Vagina (tissue), 2 donors: ENCODE data around the gene SHROOM2. TPM values are rescaled to one million over a fixed set of nuclear protein-coding genes. Genes with fewer than 3 reads are reported as not detected.

Experiments used
- DNase-seq, 2 donors: peaks; one replicate each; pipeline ENCODE4 v3.0.0-alpha.2; 2017; ENCODE audit errors: extremely low spot score in 2 of 2
- H3K27ac ChIP-seq: fragments of 200-600 bp; sonication (generic); one replicate; pipeline ENCODE4 v1.5.1; 2019
- H3K27me3 ChIP-seq: fragments of 200-600 bp; sonication (generic); one replicate; pipeline ENCODE4 v1.5.1; 2019
- H3K36me3 ChIP-seq, 2 donors: fragments of 200-600 bp; sonication (generic); one replicate each; pipeline ENCODE4 v1.5.1; 2017 to 2019
- H3K4me1 ChIP-seq: fragments of 200-600 bp; sonication (generic); one replicate; pipeline ENCODE4 v1.5.1; 2019
- H3K4me3 ChIP-seq, 2 donors: fragments of 200-600 bp; sonication (generic); 1 replicate in 1 of 2; 2 replicates in 1 of 2; pipeline ENCODE4 v1.5.1; 2016 to 2019
- H3K9me3 ChIP-seq: fragments of 200-600 bp; sonication (generic); one replicate; pipeline ENCODE4 v1.5.1; 2019
- POLR2A ChIP-seq, 2 donors: fragments of 450-650 bp; IDR thresholded peaks; one replicate each; pipeline ENCODE4 v1.6.1; 2017; ENCODE audit warnings: antibody characterized with exemption in 2 of 2, mild to moderate bottlenecking in 2 of 2, moderate library complexity in 2 of 2
- POLR2AphosphoS5 ChIP-seq, 2 donors: sonication (generic); formaldehyde crosslinking; IDR thresholded peaks; one replicate each; pipeline ENCODE4 v1.9.0; 2017; ENCODE audit warnings: antibody characterized with exemption in 2 of 2, mild to moderate bottlenecking in 2 of 2, low read depth in 1 of 2; ENCODE audit not compliant: insufficient read depth in 1 of 2
- intact Hi-C: fragments of 100-400 bp; cut with DNase I; formaldehyde crosslinking; loops from one replicate; pipeline ENCODE4 v1.15.1; 2023
- total RNA-seq: library from RNA; depleted of rRNA; stranded (reverse); fragments of >200 nt; gene quantifications from one replicate; pipeline ENCODE4 v1.2.3, GENCODE V29; 2016
- TF ChIP-seq, protein P1 (sequence below), 3 experiments: fragments of 450-650 bp in 2 of 3; fragments of 200-600 bp in 1 of 3; sonication (generic) in 1 of 3; IDR thresholded peaks; one replicate each; pipeline ENCODE4 v1.5.1; 2017 to 2019; ENCODE audit warnings: antibody characterized with exemption in 3 of 3, mild to moderate bottlenecking in 2 of 3, moderate library complexity in 2 of 3

SHROOM2 gene
- total RNA-seq, 1 donor from 2014 or later, result 8.8 TPM

DNA sequence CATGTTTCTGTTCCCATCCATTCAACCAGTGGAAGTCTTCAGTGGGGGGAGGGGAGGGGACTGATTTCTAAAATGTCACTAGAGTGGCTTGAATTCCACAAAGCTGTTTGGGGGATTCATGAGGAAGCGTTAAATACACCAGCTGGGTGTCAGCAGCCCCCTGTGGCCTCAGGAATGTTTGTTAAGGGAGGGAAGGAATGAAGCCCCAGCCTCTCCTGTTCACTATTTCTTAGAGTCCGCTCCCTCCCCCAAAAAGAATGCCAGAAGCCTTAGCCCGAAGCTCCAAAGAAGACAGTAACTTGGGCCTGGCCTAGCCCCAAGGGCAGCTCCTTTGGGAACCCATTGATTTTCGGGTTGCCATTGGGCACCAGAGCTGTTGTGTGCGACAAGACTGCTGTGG lies 3.3 kb downstream of the SHROOM2 start:
- TF ChIP-seq, protein P1, sequence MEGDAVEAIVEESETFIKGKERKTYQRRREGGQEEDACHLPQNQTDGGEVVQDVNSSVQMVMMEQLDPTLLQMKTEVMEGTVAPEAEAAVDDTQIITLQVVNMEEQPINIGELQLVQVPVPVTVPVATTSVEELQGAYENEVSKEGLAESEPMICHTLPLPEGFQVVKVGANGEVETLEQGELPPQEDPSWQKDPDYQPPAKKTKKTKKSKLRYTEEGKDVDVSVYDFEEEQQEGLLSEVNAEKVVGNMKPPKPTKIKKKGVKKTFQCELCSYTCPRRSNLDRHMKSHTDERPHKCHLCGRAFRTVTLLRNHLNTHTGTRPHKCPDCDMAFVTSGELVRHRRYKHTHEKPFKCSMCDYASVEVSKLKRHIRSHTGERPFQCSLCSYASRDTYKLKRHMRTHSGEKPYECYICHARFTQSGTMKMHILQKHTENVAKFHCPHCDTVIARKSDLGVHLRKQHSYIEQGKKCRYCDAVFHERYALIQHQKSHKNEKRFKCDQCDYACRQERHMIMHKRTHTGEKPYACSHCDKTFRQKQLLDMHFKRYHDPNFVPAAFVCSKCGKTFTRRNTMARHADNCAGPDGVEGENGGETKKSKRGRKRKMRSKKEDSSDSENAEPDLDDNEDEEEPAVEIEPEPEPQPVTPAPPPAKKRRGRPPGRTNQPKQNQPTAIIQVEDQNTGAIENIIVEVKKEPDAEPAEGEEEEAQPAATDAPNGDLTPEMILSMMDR (IDR thresholded peaks at IDR 0.05), result no peak
- no peak for TF ChIP-seq POLR2AphosphoS5 (IDR thresholded peaks at IDR 0.05; ENCODE audit: insufficient read depth in 1 of 2, low read depth in 1 of 2)
- no peak for TF ChIP-seq POLR2A (IDR thresholded peaks at IDR 0.05)
- Histone ChIP-seq H3K36me3 (no peaks in the 10 kb centered on the region), H3K4me1 (no peaks in the 10 kb centered on the region), H3K27ac (no peak overlapping the region), H3K27me3 (no peaks in the 10 kb centered on the region), H3K4me3 (no peak overlapping the region), H3K9me3 (no peaks in the 10 kb centered on the region)
- intact Hi-C loops, result no loop called here
- DNase-seq, result no peak

DNA sequence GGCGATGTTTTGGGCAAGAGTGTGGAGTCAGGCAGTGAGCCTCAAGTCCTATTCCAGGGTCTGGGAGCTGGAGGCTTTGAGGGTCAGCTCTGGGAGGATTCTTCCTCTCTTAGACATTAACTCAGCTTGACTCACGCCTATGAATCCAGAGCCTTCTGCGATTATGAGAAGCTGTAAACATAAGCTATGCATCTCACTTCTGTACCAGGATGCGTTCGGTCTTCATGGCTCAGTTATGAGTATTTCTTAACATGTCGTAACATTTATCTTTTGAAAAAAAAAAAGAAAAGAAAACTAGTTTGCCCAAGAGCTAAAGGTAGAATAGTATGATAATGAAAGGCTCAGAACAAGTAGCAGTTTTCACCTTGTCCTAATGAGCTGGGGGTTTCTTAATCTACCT lies 4.6 kb downstream of the SHROOM2 start:
- intact Hi-C loops, result no loop called here
- TF ChIP-seq POLR2AphosphoS5 (IDR thresholded peaks at IDR 0.05; ENCODE audit: insufficient read depth in 1 of 2, low read depth in 1 of 2), result no peak
- Histone ChIP-seq H3K4me1 (no peaks in the 10 kb centered on the region), H3K9me3 (no peaks in the 10 kb centered on the region), H3K4me3 (no peak overlapping the region), H3K27me3 (no peaks in the 10 kb centered on the region), H3K27ac (no peak overlapping the region), H3K36me3 (no peaks in the 10 kb centered on the region)
- DNase-seq, result no peak

DNA sequence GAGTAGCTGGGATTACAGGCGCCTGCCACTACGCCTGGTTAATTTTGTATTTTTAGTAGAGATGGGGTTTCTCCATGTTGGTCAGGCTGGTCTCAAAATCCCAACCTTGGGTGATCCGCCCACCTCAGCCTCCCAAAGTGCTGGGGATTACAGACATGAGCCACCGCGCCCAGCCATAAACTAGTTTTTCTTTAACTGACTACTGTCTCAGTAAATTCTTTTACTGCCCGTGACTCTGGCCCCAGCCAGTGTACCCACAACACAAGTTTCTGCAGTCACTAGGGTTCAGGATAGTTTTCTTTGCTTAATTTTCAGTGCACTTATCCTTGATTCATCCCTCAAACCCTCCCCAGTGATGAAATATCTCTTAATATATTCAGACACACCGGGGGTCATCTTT lies 8.3 kb downstream of the SHROOM2 start:
- H3K4me1 ChIP-seq, result no peaks in the 10 kb centered on the region
- no peaks in the 10 kb centered on the region for H3K27me3 ChIP-seq
- no peak for DNase-seq
- intact Hi-C loops, result no loop called here
- no peaks in the 10 kb centered on the region for H3K36me3 ChIP-seq
- H3K9me3 ChIP-seq, result no peaks in the 10 kb centered on the region
- no peak overlapping the region for H3K27ac ChIP-seq
- H3K4me3 ChIP-seq, result no peak overlapping the region
- TF ChIP-seq POLR2A (IDR thresholded peaks at IDR 0.05) (no peak), POLR2AphosphoS5 (IDR thresholded peaks at IDR 0.05; ENCODE audit: insufficient read depth in 1 of 2, low read depth in 1 of 2) (no peak)
- TF ChIP-seq, protein P1 (IDR thresholded peaks at IDR 0.05), result no peak

GRCh38 chrX:9797384-9798360 lies 11.4 kb downstream of the SHROOM2 start:
- no peaks in the 10 kb centered on the region for H3K27me3 ChIP-seq
- H3K4me1 ChIP-seq, result no peaks in the 10 kb centered on the region
- H3K4me3 ChIP-seq, result no peak overlapping the region
- no peak overlapping the region for H3K27ac ChIP-seq
- TF ChIP-seq POLR2A (IDR thresholded peaks at IDR 0.05) (no peak), POLR2AphosphoS5 (IDR thresholded peaks at IDR 0.05; ENCODE audit: insufficient read depth in 1 of 2, low read depth in 1 of 2) (no peak)
- TF ChIP-seq, protein P1 (IDR thresholded peaks at IDR 0.05), result no peak
- H3K36me3 ChIP-seq, result no peaks in the 10 kb centered on the region
- intact Hi-C loops, result no loop called here
- no peak for DNase-seq
- peaks cover 7% of the 10 kb centered on the region for H3K9me3 ChIP-seq

GRCh38 chrX:9802737-9803136 lies 16.5 kb downstream of the SHROOM2 start:
- no peaks in the 10 kb centered on the region for H3K27me3 ChIP-seq
- no peak overlapping the region for H3K4me3 ChIP-seq
- H3K4me1 ChIP-seq, result no peaks in the 10 kb centered on the region
- peaks cover 7% of the 10 kb centered on the region for H3K9me3 ChIP-seq
- H3K27ac ChIP-seq, result no peak overlapping the region
- no peaks in the 10 kb centered on the region for H3K36me3 ChIP-seq
- no peak for TF ChIP-seq POLR2AphosphoS5 (IDR thresholded peaks at IDR 0.05; ENCODE audit: insufficient read depth in 1 of 2, low read depth in 1 of 2)
- no peak for TF ChIP-seq POLR2A (IDR thresholded peaks at IDR 0.05)
- TF ChIP-seq, protein P1 (IDR thresholded peaks at IDR 0.05), result no peak
- intact Hi-C loops, result no loop called here
- no peak for DNase-seq
